BJ (cell line): ENCODE measurements around the gene PRM1. TPM values are rescaled to one million over a fixed set of nuclear protein-coding genes. Genes with fewer than 3 reads are reported as not detected.

Experiments
- CTCF ChIA-PET: fragments of 350-600 bp; formaldehyde crosslinking; extraction: SDS; loops from one replicate; lab custom pipeline; 2021; ENCODE audit warnings: antibody characterized with exemption, inconsistent platforms; lab: Yijun Ruan, JAX
- POLR2A ChIA-PET: fragments of 300-600 bp; sonication (Branson Sonifier 250); formaldehyde crosslinking; extraction: SDS; loops from one replicate; lab custom pipeline; 2021; ENCODE audit warnings: antibody characterized with exemption; lab: Charles Lee
- DNase-seq: peaks from one replicate; pipeline ENCODE4 v3.0.0-alpha.2; 2011; ENCODE audit warnings: low read depth
- H3K27me3 ChIP-seq: 2 replicates; pipeline ENCODE4 v1.6.0; 2011; ENCODE audit warnings: low read length; ENCODE audit not compliant: control insufficient read depth, insufficient read depth
- H3K36me3 ChIP-seq: 2 replicates; pipeline ENCODE4 v1.5.1; 2011; ENCODE audit warnings: low read length; ENCODE audit not compliant: control insufficient read depth, insufficient read depth
- H3K4me3 ChIP-seq: 2 replicates; pipeline ENCODE4 v1.5.1; 2011; ENCODE audit warnings: low read depth, mild to moderate bottlenecking, control low read depth, low read length
- polyA plus RNA-seq: library from polyadenylated mRNA; depleted of rRNA; stranded (reverse); fragments of >200 nt; gene quantifications from 2 replicates; pipeline ENCODE4 v1.2.3, GENCODE V29; 2011
- TF ChIP-seq, protein P1 (sequence below): IDR thresholded peaks from 2 replicates; pipeline ENCODE4 v1.5.1; 2011; ENCODE audit warnings: low read depth, mild to moderate bottlenecking, control low read depth, inconsistent platforms, low read length, moderate library complexity; ENCODE audit not compliant: insufficient read depth

PRM1 gene
- polyA plus RNA-seq, 1 experiment = not detected

DNA sequence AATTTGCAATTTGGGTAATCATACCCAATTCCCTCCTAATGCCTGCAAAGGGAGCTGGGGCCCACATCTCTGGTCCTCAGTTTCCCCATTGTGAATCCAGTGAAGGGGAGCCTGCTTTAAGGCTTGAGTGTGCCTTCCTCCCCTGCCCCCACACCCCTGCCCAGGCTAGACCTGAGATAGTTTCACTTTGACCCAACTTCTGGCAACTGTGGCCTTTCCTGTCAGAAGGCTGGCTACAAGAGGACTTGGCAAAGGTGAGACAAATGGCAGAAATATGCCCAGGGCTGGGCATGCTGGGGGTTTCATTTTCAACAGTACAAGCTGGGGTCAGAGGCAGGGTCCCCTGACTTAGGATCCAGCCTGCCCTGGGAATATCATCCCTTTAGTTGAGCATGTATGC lies 35.1 kb downstream of the PRM1 start:
- POLR2A ChIA-PET = no interaction called here
- DNase-seq = no peak
- TF ChIP-seq, protein P1, sequence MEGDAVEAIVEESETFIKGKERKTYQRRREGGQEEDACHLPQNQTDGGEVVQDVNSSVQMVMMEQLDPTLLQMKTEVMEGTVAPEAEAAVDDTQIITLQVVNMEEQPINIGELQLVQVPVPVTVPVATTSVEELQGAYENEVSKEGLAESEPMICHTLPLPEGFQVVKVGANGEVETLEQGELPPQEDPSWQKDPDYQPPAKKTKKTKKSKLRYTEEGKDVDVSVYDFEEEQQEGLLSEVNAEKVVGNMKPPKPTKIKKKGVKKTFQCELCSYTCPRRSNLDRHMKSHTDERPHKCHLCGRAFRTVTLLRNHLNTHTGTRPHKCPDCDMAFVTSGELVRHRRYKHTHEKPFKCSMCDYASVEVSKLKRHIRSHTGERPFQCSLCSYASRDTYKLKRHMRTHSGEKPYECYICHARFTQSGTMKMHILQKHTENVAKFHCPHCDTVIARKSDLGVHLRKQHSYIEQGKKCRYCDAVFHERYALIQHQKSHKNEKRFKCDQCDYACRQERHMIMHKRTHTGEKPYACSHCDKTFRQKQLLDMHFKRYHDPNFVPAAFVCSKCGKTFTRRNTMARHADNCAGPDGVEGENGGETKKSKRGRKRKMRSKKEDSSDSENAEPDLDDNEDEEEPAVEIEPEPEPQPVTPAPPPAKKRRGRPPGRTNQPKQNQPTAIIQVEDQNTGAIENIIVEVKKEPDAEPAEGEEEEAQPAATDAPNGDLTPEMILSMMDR = no peak
- no peaks in the 10 kb centered on the region for H3K36me3 ChIP-seq
- 0 out of 2 replicates have a peak, but pooled peaks cover 2% of the 10 kb centered on the region for H3K27me3 ChIP-seq
- CTCF ChIA-PET = interaction anchor here (0.6 to 1.9 kb wide), 6 partner anchors 9 to 282 kb away, joined by 3 to 6 read pairs (median 3); partner anchors contain the start of gene SOCS1
- H3K4me3 ChIP-seq = no peak overlapping the region

DNA sequence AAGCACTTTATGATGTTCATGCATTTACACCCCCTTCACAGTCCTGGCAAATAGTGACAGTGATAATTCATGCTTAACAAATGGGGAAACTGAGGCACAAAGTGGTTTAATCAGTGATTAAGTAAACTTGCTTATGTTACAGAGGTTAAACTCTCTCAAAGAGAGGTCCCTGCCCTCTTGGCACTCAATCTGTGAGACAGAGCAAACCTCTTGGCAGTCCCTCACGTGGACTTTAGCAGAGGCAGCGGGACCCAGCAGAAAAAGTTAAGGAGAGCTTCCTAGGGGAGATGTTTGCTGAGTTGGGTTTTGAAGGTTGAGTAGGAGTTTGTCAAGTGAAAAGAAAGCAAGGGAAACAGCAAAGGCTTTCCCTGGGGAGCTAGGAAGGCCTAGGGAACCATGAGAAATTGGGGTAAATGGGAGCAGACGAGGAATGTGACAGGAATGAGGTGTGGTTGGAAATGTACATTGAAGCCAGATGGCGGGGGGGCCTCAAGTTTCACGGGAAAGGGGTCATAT lies 35.9 kb downstream of the PRM1 start:
- TF ChIP-seq, protein P1 = no peak
- POLR2A ChIA-PET = no interaction called here

DNA sequence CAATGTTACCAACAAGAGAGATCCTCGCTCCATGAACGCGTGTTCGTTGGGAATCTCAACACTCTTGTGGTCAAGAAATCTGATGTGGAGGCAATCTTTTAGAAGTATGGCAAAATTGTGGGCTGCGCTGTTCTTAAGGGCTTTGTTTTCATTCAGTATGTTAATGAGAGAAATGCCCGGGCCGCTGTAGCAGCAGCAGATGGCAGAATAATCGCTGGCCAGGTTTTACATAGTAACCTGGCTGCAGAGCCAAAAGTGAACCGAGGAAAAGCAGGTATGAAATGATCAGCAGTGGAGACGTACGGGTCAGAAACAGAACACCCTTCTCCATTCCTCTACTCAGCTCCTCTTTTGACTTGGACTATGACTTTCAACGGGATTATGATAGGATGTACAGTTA lies 38.5 kb downstream of the PRM1 start:
- Histone ChIP-seq H3K4me3 (no peak overlapping the region), H3K36me3 (no peaks in the 10 kb centered on the region), H3K27me3 (0 out of 2 replicates have a peak, but pooled peaks cover 2% of the 10 kb centered on the region)
- POLR2A ChIA-PET = no interaction called here
- TF ChIP-seq, protein P1 = no peak
- no peak for DNase-seq
- CTCF ChIA-PET = interaction anchor here (1.1 kb wide), 1 partner anchor 142 kb away, joined by 3 read pairs; no protein-coding TSS in a partner anchor

More for the DNA sequence above, 35.9 kb downstream of the PRM1 start:
- CTCF ChIA-PET = interaction anchor here (1.0 to 1.9 kb wide), 3 partner anchors 10 to 281 kb away, joined by 3 to 6 read pairs (median 4); no protein-coding TSS in a partner anchor
- no peaks in the 10 kb centered on the region for H3K36me3 ChIP-seq
- H3K4me3 ChIP-seq = no peak overlapping the region
- DNase-seq = no peak
- 0 out of 2 replicates have a peak, but pooled peaks cover 2% of the 10 kb centered on the region for H3K27me3 ChIP-seq

DNA sequence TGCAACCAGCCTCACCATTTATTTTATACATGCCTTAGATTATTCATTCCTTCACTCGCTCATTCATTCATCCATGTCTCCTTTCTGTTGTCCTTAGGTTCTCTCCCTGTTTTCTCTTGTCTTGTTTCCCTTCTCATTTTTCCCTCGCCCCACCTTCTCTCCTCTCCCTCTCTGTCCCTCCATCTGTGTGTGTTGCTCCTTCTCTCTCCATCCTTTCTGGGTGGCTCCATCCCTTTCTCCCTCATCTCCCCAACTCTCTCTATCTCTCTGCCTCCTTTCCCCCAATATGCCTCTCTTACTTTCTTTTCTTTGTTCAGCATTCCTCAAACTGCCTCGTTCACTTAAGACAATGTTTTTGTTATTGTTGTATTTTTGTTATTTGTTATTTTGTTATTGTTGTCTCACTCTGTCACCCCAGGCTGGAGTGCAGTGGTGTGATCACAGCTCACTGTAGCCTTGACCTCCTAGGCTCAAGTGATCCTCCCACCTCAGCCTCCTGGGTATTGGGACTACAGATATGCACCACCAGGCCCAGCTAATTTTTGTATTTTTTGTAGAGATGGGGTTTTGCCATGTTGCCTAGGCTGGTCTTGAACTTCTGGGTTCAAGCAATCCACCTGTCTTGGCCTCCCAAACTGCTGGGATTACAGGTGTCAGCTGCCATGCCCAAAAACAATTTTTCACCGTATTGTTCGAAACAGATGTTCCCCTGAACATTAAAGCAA lies 39.5 kb downstream of the PRM1 start:
- TF ChIP-seq, protein P1 = no peak
- no peak overlapping the region for H3K4me3 ChIP-seq
- 0 out of 2 replicates have a peak, but pooled peaks cover 2% of the 10 kb centered on the region for H3K27me3 ChIP-seq
- POLR2A ChIA-PET = no interaction called here
- DNase-seq = no peak
- CTCF ChIA-PET = interaction anchor here (0.6 to 1.1 kb wide), 2 partner anchors 141 to 209 kb away, joined by 3 read pairs; no protein-coding TSS in a partner anchor
- no peaks in the 10 kb centered on the region for H3K36me3 ChIP-seq

DNA sequence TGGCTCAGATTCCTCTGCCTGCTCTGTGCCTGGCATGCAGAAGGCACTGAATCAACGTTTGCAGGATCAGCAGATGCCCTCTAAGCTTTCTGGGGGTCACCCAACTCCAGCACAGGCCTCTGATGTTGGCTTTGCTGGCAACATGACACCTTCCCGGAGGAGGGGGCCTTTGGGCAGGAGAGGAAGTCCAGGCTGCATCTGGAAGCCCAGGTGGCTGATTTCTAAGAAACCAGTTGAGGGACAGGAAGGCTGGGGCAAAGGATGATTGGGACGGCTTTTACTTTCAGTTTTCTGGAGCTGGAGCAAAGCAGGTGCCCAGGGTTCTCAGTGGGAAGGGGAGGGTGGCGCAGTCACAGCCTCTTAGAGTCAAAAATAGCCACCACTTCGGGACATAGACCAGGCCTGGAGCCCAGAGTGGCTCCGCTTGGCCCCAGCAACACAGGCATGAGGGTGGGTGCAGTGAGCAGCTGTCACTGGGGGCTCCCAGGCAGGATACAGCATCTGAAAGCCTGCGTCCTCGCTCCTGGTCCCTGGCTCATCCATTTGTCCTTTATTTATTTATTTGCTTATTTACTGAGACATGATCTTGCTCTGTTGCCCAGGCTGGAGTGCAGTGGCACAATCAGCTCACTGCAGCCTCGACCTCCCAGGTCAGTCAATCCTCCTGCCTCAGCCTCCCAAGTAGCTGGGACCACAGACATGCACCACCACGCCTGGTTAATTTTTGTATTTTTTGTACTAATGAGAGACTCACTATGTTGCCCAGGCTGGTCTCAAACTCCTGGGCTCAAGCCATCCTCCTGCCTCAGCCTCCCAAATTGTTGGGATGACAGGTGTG lies 40.3 kb downstream of the PRM1 start:
- Histone ChIP-seq H3K4me3 (no peak overlapping the region), H3K36me3 (no peaks in the 10 kb centered on the region), H3K27me3 (0 out of 2 replicates have a peak, but pooled peaks cover 2% of the 10 kb centered on the region)
- CTCF ChIA-PET = interaction anchor here (0.6 to 0.9 kb wide), 2 partner anchors 208 to 270 kb away, joined by 3 read pairs; no protein-coding TSS in a partner anchor
- POLR2A ChIA-PET = no interaction called here
- TF ChIP-seq, protein P1 = no peak
- DNase-seq = no peak
